CD4-positive, alpha-beta T cell (primary cell): ENCODE data around the gene PANX2. TPM values are rescaled to one million over a fixed set of nuclear protein-coding genes. Genes with fewer than 3 reads are reported as not detected.

Source experiments
- ATAC-seq: fragments of 200-7000 bp; cut with Tn5 transposase; one replicate; pipeline ENCODE4 v1.10.0; 2022; ENCODE audit warnings: mild to moderate bottlenecking; ENCODE audit not compliant: poor library complexity
- CTCF ChIA-PET: fragments of 350-600 bp; sonication (Branson Sonifier 250); formaldehyde crosslinking; loops from one replicate; lab custom pipeline; 2021; ENCODE audit warnings: antibody characterized with exemption, inconsistent platforms; lab: Charles Lee
- POLR2A ChIA-PET: fragments of 350-600 bp; sonication (Branson Sonifier 250); formaldehyde crosslinking; loops from one replicate; lab custom pipeline; 2021; ENCODE audit warnings: antibody characterized with exemption, inconsistent platforms; lab: Charles Lee
- DNase-seq, 14 experiments: peaks; one replicate each; pipeline ENCODE4 v3.0.0-alpha.2; 2013 to 2020; ENCODE audit warnings: mixed read lengths in 2 of 14
- H3K27ac ChIP-seq, 2 donors: one replicate each; pipeline versions ENCODE4 v1.5.1 to v1.7.0; 2013; ENCODE audit warnings: low read length in 2 of 2, low read depth in 1 of 2, mild to moderate bottlenecking in 1 of 2
- H3K27me3 ChIP-seq, 2 experiments: 1 replicate in 1 of 2; 2 replicates in 1 of 2; pipeline versions ENCODE4 v1.6.1 to v1.7.0; 2013; ENCODE audit warnings: low read length in 2 of 2, control low read depth in 1 of 2, mild to moderate bottlenecking in 1 of 2, moderate library complexity in 1 of 2; ENCODE audit not compliant: insufficient read depth in 2 of 2, control insufficient read depth in 1 of 2
- H3K36me3 ChIP-seq: one replicate; pipeline ENCODE4 v1.6.1; 2013; ENCODE audit warnings: low read length, control low read depth; ENCODE audit not compliant: insufficient read depth
- H3K4me1 ChIP-seq: one replicate; pipeline ENCODE4 v1.6.1; 2013; ENCODE audit warnings: low read length, control low read depth; ENCODE audit not compliant: insufficient read depth
- H3K4me3 ChIP-seq: one replicate; pipeline ENCODE4 v1.5.1; 2013; ENCODE audit warnings: mild to moderate bottlenecking, low read length, moderate library complexity
- H3K9me3 ChIP-seq, 2 experiments: 1 replicate in 1 of 2; 2 replicates in 1 of 2; pipeline versions ENCODE4 v1.6.1 to v1.7.0; 2013; ENCODE audit warnings: low read length in 2 of 2, mild to moderate bottlenecking in 2 of 2, control low read depth in 1 of 2, moderate library complexity in 1 of 2; ENCODE audit not compliant: control insufficient read depth in 1 of 2, insufficient read depth in 1 of 2
- H3K27ac Mint-ChIP-seq: one replicate; pipeline ENCODE4 v1.8.0; 2020; ENCODE audit warnings: mixed read lengths
- H3K27me3 Mint-ChIP-seq: one replicate; pipeline ENCODE4 v1.8.0; 2021; ENCODE audit warnings: mixed read lengths
- H3K36me3 Mint-ChIP-seq: one replicate; pipeline ENCODE4 v1.8.0; 2021; ENCODE audit warnings: low read depth, mixed read lengths
- H3K4me1 Mint-ChIP-seq: one replicate; pipeline ENCODE4 v1.8.0; 2021; ENCODE audit warnings: low read depth, mixed read lengths
- H3K4me3 Mint-ChIP-seq: one replicate; pipeline ENCODE4 v1.8.0; 2020; ENCODE audit warnings: mild to moderate bottlenecking, mixed read lengths
- H3K9me3 Mint-ChIP-seq: one replicate; pipeline ENCODE4 v1.8.0; 2020; ENCODE audit warnings: mixed read lengths
- intact Hi-C, 2 experiments: fragments of 100-400 bp; cut with DNase I in 1 of 2; cut with micrococcal nuclease in 1 of 2; formaldehyde crosslinking; loops; one replicate each; pipeline versions ENCODE4 v1.15.1 to v1.9.0; 2023 to 2025; cut with DNase I, micrococcal nuclease
- total RNA-seq, 174 experiments: library from RNA in 2 of 174; stranded (reverse) in 2 of 174; gene quantifications; one replicate each; pipeline ENCODE4 v1.2.3 and lab custom pipeline; 2021 to 2026
- TF ChIP-seq, protein P1 (sequence below): fragments of 200-600 bp; IDR thresholded peaks from one replicate; pipeline ENCODE4 v1.8.0; 2022; ENCODE audit warnings: antibody characterized with exemption, mild to moderate bottlenecking

Gene PANX2
- total RNA-seq, 2 experiments from 2014 or later: 0.11 to 0.16 TPM

- H3K4me3 Mint-ChIP-seq: no peak overlapping the region
- H3K4me1 ChIP-seq: no peaks in the 10 kb centered on the region
- H3K4me1 Mint-ChIP-seq: no peaks in the 10 kb centered on the region
- peaks cover 0 to 4% of the 10 kb centered on the region in 2 experiments for H3K9me3 ChIP-seq
- no peaks in the 10 kb centered on the region for H3K36me3 ChIP-seq
- H3K36me3 Mint-ChIP-seq: no peaks in the 10 kb centered on the region
- CTCF ChIA-PET: no interaction called here
- no peak overlapping the region for H3K4me3 ChIP-seq
- no peaks in the 10 kb centered on the region for H3K9me3 Mint-ChIP-seq
- H3K27me3 ChIP-seq: no peaks in the 10 kb centered on the region
- DNase-seq: no peak
- POLR2A ChIA-PET: no interaction called here
- peaks cover 17% of the 10 kb centered on the region for H3K27me3 Mint-ChIP-seq
- no peak overlapping the region for H3K27ac ChIP-seq
- TF ChIP-seq, protein P1, sequence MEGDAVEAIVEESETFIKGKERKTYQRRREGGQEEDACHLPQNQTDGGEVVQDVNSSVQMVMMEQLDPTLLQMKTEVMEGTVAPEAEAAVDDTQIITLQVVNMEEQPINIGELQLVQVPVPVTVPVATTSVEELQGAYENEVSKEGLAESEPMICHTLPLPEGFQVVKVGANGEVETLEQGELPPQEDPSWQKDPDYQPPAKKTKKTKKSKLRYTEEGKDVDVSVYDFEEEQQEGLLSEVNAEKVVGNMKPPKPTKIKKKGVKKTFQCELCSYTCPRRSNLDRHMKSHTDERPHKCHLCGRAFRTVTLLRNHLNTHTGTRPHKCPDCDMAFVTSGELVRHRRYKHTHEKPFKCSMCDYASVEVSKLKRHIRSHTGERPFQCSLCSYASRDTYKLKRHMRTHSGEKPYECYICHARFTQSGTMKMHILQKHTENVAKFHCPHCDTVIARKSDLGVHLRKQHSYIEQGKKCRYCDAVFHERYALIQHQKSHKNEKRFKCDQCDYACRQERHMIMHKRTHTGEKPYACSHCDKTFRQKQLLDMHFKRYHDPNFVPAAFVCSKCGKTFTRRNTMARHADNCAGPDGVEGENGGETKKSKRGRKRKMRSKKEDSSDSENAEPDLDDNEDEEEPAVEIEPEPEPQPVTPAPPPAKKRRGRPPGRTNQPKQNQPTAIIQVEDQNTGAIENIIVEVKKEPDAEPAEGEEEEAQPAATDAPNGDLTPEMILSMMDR: no peak
- ATAC-seq: no peak
- intact Hi-C loops: loop anchor here in 1 of 2 experiments (10.0 kb wide), 1 partner anchor 216 kb away; no protein-coding TSS in a partner anchor
- H3K27ac Mint-ChIP-seq: no peak overlapping the region
Measured at GRCh38 chr22:50140615-50141014, 29.9 kb upstream of the PANX2 start.

DNA sequence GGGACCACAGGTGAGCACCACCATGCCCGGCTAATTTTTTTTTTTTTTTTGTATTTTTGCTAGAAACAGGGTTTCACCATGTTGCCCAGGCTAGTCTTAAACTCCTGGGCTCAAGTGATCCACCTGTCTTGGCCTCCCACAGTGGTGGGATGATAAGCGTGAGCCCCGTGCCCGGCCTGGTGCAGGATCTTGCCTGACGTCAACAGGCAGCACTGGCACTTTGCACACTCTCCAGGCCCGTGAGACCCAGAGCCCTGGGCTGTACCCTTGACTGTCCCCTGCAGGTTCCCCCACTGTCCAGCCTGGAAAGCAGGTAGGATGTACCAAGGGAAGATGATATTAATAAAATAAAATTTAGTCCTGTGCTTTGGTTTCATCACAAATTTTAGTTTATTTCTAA lies 29.1 kb upstream of the PANX2 start:
- H3K36me3 ChIP-seq: no peaks in the 10 kb centered on the region
- H3K27ac Mint-ChIP-seq: no peak overlapping the region
- no peaks in the 10 kb centered on the region for H3K4me1 Mint-ChIP-seq
- H3K4me3 Mint-ChIP-seq: no peak overlapping the region
- H3K4me1 ChIP-seq: no peaks in the 10 kb centered on the region
- no peak overlapping the region for H3K27ac ChIP-seq
- ATAC-seq (no peak), DNase-seq (no peak)
- H3K9me3 Mint-ChIP-seq: no peaks in the 10 kb centered on the region
- H3K9me3 ChIP-seq: peaks cover 0 to 4% of the 10 kb centered on the region in 2 experiments
- POLR2A ChIA-PET: no interaction called here
- H3K27me3 Mint-ChIP-seq: peaks cover 9% of the 10 kb centered on the region
- intact Hi-C loops: loop anchor here in 1 of 2 experiments (10.0 kb wide), 1 partner anchor 217 kb away; no protein-coding TSS in a partner anchor
- TF ChIP-seq, protein P1: no peak
- no peak overlapping the region for H3K4me3 ChIP-seq
- no peaks in the 10 kb centered on the region for H3K36me3 Mint-ChIP-seq
- no peaks in the 10 kb centered on the region for H3K27me3 ChIP-seq
- CTCF ChIA-PET: no interaction called here

- no peaks in the 10 kb centered on the region for H3K36me3 ChIP-seq
- H3K27me3 ChIP-seq: no peaks in the 10 kb centered on the region
- Mint-ChIP-seq H3K36me3 (no peaks in the 10 kb centered on the region), H3K9me3 (no peaks in the 10 kb centered on the region), H3K4me3 (no peak overlapping the region), H3K4me1 (no peaks in the 10 kb centered on the region), H3K27ac (no peak overlapping the region), H3K27me3 (peaks cover 7% of the 10 kb centered on the region)
- POLR2A ChIA-PET: no interaction called here
- no peak overlapping the region for H3K27ac ChIP-seq
- peaks cover 0 to 4% of the 10 kb centered on the region in 2 experiments for H3K9me3 ChIP-seq
- intact Hi-C loops: loop anchor here in 1 of 2 experiments (10.0 kb wide), 1 partner anchor 217 kb away; no protein-coding TSS in a partner anchor
- CTCF ChIA-PET: no interaction called here
- H3K4me1 ChIP-seq: no peaks in the 10 kb centered on the region
- DNase-seq (no peak), ATAC-seq (no peak)
- H3K4me3 ChIP-seq: no peak overlapping the region
- TF ChIP-seq, protein P1: no peak
Measured at GRCh38 chr22:50141891-50142363, 28.6 kb upstream of the PANX2 start.
